Endometrium (tissue), 2 donors: Measurements from ENCODE around the gene OCA2.
"Not testable (repeated sequence)": the region's sequence is repeated elsewhere in the genome, so short reads cannot be mapped to it uniquely, and the experiment has no call there.

Experiments used
- FAIRE-seq: peaks from 2 replicates; lab custom pipeline; 2012; peaks lifted over from hg19 to GRCh38; lab: Jason Lieb, UNC
- donor health status: control.
- donor health status: control.

OCA2 gene

DNA sequence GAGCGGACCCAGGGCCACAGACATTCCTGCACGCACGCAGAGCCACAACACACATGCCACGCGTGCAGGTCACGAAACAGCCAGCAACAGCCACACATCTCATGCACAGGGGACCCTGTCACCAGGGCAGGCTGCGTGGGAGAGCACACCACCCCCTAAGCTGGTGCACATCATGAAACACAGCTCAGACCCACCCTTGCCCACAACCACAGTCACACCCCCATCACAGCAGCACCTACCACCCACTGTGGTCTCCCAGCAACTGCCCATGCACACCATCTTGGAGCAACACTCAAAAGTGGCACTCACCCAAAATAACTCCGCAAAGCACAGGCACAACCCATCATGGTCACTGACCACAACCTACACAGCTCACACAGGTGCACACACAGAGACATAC lies 75.7 kb downstream of the OCA2 start:
- no peak for FAIRE-seq

DNA sequence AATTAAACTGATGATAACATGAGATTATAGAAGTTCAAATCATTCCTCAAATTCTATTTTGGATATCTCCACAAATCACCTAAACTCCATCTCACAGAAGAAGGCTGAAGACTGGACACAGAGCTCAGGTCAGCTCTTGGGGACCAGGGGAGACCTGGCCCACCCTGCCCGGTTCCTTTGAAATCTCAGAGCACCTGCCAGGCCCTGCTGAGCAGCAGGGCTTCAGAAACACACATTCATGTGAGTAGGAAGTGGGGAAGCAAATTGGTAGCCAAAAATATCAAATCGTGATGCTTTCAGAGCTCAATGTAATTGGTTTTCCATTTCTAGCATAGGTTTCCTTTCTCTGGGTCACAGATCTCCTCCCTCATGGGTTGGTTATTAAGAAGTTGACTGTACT lies 76.2 kb downstream of the OCA2 start:
- no peak for FAIRE-seq

DNA sequence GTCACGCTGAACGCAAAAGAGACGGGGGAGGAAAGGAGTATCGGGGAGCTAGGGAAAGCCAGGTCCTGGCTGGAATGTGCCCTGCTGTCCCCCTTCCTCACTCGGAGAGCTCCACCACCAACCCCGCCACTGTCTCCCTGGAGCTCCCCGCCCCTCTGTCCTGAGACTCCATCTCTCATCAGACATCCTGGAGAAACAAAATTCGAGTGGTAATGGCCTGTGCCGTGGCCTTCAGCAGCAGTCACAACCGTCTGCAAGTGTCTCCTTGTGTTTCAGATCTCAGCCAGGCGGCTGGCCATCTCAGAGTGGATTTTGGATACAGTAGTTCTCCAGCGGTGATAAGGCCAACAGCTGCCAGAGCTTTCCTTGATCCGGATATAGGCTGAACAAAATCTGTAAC lies 76.9 kb downstream of the OCA2 start:
- FAIRE-seq: no peak

DNA sequence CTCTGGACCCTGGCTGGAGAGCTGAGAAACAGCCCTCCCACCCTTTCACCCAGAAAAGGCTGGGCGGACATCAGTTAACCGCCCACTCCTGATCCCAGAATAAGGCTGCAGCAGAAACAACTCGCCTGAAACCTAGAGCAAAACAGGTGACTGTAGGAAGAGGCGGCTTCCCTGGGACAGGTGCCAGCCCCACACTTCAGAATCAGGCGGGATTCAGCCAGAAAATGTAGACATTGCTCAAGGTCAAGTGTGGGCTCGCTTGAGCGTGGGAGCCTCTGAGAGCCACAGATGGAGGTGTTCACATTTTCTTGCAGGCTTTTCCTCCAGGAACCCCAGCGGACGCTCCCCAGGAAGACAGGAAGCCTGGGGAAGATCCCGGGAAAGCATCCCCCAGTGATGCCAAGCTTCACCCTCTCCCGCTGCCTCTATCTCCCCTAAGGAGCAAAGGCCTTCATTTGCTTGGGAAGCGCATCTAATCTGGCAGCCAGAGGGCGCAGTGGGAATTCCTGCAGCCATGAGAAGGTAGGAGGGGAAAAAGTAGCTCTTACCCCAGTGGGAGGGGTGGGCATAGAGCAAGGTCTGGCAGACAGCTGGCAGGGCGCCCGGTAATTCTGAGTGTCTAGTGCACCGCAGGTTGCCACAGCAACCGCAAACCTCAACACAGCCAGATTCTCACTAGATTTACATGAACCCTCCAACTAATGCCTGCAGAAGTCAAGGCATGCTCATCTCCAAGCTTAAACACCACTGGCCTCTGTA lies 77.7 kb downstream of the OCA2 start:
- no peak for FAIRE-seq

DNA sequence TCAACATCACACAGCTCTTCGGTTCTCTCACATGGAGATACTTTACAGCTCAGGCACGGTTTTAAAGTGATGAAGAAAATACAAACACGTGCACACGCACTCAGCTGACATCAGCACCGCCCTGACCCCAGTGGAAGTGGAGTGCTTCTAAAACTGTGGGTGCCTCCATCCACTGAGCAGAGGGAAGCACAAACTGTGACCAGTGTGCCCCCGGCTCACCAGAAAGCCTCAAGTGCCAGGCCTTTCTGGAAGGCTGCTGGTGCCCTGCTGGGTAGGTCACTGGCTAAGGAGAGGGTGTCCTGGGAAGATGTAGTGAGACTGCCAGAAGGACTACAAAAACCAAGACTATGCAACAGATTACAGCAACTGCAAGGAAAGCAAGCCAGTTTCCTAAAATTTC lies 78.5 kb downstream of the OCA2 start:
- no peak for FAIRE-seq

DNA sequence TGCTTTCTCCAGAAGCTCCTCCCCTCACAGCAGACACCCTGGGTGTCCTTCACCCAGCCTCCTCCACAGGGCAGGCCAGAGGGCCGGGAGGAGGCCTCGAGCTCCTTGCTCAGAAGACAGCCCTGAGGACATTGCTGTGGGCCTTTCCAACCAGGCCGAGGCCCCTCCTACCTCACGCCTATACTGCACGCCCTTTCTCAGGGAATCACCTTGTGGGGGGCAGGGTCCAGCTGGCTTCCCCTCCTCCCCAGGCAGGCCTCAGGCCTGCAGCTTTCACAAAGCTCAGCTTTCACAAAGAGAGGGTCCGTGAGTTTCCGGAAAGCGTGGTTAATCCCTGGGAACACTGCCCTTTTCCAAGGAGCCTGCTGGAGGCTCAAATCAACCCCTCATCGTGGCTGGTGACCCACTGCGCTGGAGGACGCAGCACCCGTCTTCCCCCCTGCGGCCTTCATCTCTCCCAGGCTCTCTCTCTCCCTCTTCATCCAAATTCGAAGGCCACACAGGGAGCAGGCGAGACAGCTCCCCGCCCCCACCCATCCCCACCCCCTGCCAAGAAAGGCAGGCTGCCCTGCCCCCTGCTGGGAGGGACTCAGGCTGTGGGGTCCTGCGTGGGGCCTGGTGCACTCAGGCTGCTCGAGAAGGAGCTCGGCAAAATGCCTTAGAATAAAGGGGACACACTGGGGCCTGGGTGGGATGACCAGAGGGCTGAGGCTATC lies 79.4 kb downstream of the OCA2 start:
- no peak for FAIRE-seq

DNA sequence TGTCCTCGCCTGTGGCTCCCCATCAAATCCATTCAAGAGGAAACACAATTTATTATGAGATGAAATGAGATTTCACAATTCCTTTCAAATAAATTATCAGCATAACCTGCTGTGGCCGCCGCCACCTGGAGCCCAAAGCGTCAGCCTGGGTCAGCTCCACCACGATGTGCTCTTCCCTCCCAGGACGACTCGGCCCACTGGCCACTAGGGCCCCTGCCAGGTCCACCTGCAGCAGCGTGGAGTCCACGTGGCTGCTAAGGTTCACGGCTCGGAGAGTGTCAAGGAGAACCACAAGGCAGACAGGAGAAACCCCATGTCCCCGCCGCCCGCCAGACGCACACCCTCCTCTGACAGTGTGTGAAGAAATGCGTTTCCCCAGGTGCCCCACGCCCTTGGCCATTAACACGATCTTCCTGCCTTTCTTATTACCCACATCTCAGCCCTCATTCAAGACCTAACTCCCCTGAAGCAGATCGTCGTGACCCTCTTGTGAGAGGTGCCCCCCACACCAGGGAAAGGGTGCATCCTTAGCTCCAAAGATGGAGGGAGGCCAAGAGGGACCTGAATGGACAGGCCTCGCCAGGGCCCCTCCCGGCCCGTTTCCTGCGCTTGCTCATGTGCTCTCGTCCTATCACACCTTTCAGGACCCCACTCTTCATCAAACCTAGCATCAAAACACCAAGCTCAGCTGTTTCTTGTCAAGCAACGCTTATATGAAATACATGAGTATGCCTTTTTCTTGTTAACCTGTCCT lies 80.6 kb downstream of the OCA2 start:
- FAIRE-seq: no peak

DNA sequence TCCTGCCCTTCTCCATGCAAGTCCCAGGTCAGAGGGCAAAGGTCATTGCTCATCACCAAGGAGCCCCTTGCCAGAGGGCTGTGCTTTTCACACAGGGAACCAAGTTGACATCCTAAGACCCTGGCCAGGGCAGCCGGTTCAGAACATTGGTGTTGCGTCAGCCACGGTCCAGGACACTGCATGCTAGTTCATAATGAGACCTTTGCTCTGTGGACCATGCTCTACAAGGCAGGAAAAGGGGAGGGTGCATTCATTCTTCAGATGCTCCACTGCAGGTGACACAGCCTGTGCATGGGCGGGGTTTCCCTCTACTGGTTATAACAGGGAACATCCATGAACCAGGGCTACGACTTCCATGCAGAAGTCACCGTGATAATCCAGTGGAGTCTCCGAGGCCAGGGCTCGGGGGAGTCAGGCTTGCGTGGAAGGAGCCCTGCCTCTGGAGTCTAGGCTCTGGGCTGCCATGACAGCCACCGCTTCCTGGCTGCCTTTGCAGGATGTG lies 81.6 kb downstream of the OCA2 start:
- FAIRE-seq: no peak

DNA sequence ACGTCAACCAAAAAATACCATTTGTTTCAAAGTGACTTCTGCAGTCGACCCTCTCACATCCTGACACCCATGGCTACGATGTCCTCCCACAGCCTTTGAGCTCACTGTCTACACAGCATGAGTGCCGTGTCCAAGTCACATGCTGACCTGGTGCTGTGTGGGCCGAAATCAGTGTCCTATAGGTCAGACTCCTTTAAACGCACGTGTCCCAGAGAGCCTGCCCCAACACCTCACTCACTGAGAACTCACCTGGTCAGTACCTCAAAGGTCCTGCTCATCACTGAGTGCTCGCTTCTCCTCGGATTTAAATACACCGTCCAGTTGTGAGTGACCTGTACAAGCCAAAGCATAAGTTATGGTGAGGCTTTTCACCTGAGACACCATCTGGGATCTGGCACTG lies 83.3 kb downstream of the OCA2 start:
- FAIRE-seq: no peak

DNA sequence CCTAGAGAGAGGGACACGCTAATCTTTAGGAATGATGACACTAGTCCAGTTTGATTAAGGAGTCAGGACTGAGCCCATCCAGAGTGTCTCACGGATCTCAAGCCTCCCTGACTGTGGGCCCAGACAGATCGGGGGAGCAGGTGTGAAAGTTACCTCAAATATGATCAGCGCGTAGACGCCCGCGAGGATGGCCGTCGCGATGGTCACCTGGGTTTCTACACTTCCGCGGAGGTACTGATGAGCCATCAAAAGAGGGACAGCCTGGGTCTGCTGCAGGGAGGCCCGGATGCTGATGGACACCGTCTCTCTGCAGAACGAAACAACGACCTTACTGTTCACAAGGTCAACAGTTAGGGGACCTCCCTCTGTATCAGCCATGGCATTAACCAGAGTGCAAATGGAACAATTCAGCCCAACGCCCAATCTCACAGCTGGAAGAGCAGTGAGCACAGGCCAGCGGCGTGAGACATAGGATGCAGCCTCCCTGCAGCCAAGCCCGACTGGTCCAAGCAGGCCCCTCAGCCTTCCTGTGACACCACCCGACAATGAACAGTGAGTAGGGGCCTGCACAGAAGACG lies 84.4 kb downstream of the OCA2 start:
- FAIRE-seq: no peak

DNA sequence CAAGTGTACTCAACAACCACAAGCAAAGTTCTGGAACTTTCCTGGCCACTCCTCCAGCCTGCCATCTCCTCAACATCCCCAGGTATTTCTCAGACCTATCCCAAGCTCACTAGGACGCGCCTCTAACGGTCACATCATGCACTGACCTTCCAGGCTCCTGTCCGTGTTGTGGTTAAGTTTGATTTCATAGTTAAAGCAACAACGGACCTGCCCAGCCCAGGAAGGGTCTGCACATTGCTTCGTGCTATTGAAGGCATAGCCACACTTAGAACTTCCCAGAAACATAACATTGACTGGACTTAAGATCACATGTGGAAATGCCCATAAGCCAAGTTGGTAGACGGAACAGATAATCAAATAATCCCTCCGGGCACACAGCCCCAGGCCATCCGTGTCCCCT lies 85.1 kb downstream of the OCA2 start:
- no peak for FAIRE-seq

DNA sequence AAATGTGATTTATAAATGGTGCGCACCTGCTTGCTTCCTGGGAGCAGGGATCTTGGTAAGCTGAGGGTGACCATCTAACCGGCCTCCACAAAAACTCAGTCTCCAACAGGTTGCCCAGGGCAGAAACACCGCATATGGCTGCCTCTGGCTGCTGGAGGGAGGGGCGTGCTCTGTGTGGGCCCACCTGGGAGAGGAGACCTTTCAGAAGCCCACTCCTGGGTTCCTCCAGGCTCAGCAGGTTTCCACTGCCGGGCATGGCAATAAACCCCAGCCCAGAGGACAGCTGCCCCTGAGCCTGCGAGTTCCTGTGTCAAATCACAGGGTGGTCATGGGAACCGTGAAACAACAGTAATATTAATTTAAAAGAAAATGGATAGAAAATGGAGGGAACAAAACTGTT lies 85.6 kb downstream of the OCA2 start:
- FAIRE-seq: no peak

DNA sequence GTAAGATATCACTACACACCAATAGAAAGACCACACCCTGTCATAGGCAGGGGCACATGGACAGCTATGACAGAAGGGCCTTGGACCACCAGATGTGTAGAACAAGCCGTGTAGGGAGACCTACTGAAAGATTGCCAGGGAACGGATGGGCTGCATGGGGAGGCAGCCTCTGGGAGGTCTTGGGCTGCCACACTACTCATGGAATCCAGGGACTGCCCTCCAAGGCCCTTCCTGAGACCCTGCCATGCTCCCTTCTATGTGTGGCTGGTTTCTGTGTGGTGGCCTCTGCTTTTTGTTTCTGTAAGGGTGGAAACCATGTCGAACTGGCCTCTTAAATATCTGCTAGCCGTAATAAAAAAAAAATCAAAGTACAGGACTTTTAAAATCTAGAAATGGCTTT lies 86.9 kb downstream of the OCA2 start:
- no peak for FAIRE-seq

DNA sequence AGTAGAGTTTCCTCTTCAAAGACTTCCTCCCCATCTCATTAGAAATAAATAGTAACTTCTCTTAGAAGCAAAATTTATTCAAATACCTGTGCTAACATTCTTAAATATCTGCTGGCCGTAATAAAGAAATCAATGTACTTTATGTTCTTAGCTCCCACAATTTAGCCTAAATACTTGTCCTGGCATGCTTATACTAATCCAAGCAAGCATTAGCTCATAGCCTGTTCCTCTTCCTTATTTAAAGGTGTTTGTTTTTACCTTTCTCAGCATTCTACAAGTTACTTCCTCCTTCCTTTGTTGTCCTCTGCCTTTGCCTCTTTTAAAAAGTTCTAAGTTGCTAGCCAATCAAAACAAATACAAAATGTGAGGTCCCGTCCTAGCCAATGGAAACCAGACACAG lies 90.9 kb downstream of the OCA2 start:
- not testable (repeated sequence) for FAIRE-seq

DNA sequence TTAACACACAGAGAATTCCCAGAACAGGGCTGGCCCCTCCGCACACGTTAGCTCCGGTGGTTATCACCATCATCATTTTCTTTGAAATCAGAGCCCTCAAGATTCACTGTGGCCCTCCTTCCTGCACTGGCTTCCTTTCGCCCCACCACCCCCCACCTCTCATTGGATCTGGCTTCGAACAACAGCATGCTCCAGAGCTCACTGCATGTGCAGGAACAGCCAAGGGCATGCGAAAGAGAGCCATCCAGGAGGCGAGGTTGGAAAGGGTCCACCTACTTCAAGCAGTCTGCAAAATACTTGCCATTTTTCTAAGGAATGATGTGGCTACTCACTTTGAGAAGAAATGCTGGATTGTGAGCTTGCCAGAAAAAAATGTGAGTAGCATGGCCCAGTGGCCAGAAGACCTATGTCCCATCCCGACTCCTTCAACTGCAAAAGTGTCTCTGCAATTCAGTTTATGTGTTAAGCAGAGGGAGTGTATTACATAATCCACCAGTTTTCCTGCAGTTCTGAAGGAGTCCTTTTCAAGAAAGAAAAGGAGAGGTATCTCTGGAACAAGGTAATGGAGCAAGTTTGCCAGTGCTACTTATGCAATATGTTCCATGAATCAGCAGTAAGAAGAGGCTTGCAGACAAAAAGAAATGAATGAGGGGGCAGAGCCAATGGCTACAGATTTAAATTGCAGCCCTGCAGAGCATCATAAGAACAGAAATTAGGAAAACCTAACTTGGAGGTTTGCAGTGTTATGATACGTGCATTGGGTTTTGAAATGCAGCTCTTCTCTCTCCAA lies 92.8 kb downstream of the OCA2 start:
- FAIRE-seq: no peak

DNA sequence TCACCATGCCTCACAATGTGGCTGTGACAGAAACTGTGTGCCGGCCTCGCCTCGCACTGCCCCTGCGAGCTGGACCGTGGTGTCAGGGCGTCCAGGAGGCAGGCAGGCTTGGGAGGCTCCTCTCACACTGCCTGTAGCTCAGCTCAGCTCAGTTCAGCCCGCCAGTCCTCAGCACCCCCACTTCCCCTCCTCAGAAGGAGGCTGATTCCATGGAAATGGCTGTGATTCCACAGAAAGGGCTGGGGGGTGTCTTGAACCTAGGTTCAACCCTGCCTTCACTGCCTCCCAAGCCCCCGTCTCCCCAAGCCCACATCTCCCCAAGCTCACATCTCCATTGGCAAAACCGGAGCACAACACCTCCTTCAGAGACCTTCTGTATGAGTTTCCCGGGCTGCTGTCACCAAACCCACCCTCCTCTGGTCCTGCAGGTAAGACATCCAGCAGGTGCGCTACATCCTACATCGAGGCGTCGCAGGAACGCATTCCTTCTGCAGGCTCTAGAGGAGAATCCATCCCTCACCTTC lies 94.0 kb downstream of the OCA2 start:
- no peak for FAIRE-seq

DNA sequence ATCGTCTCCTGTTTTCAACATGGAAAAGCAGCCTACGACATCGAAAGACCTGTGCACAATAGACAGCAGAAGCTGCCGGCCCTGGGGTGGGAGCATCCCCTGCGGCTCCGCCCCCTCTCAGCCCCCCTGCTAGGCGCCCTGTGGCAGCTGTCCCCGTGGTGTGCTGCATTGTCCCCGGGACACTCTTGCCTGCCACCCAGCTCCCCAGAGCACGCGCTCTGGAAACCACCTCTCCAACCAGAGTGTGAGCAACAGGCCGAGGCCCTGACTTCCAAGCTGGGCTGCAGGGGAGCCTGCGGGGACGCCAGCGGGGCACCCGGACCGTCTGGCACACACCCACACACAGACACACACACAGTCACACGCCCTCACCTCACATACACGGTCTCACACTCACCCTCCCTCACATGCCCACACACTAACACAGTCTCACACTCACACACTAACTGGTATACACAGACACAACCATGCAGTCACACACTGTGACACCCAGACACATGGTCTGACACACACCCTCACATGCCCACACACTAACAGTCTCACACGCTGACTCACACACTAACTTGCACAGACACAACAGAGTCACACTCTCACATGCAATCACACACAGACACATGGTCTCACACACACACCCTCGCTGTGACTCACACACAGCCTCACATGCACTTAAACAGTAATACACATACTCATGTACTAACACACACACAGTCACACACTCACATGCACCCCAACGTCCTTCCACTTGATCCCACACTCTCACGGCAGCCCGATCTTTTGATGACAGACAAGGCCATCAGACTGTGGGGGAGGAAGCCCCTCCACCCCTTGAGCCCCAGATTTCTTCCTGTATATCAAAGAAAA lies 94.7 kb downstream of the OCA2 start:
- no peak for FAIRE-seq

DNA sequence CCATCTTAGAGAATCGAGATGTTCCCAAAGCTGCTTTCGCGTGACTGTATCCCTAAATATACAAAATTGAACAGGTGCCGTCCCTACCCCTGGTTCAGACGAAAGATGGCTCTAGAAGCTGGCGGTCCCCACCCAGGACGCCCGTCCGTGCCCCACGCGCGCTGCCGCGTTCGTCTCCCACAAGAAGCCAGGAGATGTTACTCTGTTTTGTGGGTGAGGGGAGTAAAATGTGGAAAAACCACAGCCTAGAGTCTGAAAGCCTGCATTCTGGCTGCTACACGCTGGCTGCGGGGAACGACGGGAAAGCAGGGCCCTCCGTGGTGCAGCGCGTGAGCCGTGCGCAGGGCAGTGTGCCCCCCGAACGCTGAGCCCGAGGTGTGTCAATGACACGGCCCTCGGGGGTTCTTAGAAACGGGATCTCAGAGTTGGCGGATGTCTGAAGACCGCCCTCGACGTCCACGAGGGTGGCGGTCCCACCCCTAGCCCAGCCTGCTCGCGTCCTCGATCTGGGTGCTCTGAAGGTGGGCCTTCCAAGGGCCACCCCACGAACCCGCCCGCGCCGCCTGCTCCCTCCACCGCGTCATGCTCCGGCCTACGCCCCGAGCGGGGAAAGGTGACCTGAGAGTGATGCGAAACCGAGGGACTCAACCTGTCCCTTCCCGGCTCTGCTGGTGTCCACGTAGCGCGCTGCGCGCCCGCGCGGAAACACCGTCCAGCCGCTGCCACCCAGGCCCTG lies 95.6 kb downstream of the OCA2 start:
- FAIRE-seq: no peak

DNA sequence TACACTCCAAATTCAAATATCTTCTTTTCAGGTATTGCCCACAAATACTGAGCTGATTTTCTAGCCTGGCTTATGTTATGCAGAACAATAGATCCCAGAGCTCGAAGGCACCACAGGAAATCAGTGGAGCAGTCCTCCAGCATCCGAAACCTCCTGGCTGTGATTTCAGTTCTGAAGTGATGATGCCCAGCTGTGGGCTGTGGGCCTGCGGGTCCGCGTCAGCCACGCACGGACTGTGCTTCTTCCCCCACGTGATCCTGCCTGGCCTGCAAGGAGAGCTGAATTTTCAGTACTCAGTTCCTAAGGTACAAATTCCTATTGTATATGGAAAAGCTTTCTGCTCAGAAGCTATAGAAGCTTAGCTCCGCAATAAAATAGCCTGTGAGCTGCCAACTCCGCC lies 96.2 kb downstream of the OCA2 start:
- no peak for FAIRE-seq
